IPS-20b (cell line): Measurements from ENCODE around the gene MGAT4C.

Experiments used
- H3K27ac ChIP-seq: one replicate; pipeline ENCODE4 v1.5.1; 2013; ENCODE audit warnings: low read length
- H3K27me3 ChIP-seq: 2 replicates; pipeline ENCODE4 v1.6.1; 2013; ENCODE audit warnings: mild to moderate bottlenecking, low read length, inconsistent platforms; ENCODE audit not compliant: insufficient read depth
- H3K36me3 ChIP-seq: 2 replicates; pipeline ENCODE4 v1.6.1; 2013; ENCODE audit warnings: low read depth, mild to moderate bottlenecking, inconsistent platforms, low read length, moderate library complexity; ENCODE audit not compliant: insufficient read depth
- H3K4me1 ChIP-seq: 2 replicates; pipeline ENCODE4 v1.6.1; 2013; ENCODE audit warnings: mild to moderate bottlenecking, control low read depth, inconsistent platforms, low read length, moderate library complexity; ENCODE audit not compliant: insufficient read depth
- H3K4me3 ChIP-seq: 2 replicates; pipeline ENCODE4 v1.5.1; 2013; ENCODE audit warnings: mild to moderate bottlenecking, low read length, inconsistent platforms
- H3K9ac ChIP-seq: 2 replicates; pipeline ENCODE4 v1.6.1; 2013; ENCODE audit warnings: low read depth, mild to moderate bottlenecking, inconsistent platforms, low read length, moderate library complexity
- H3K9me3 ChIP-seq: 2 replicates; pipeline ENCODE4 v1.6.1; 2013; ENCODE audit warnings: mild to moderate bottlenecking, low read depth, low read length, inconsistent platforms; ENCODE audit not compliant: insufficient read depth

The MGAT4C gene

DNA sequence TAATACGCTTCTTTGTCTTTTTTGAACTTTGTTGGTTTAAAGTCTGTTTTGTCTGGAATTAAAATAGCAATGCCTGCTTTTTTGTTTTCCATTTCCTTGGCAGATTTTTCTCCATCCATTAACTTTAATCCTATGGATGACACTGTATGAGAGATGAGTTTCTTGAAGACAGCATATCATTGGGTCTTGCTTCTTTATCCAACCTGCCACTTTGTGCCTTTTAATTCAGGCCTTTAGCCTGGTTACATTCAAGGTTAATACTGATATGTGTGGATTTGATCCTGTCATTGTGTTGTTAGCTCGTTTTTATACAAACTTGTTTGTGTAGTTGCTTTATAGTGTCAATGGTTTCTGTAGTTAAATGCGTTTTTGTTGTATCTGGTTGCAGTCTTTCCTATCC lies 214.1 kb downstream of the MGAT4C start:
- Histone ChIP-seq H3K27me3 (no peaks in the 10 kb centered on the region), H3K27ac (no peak overlapping the region), H3K4me3 (no peak overlapping the region), H3K36me3 (no peaks in the 10 kb centered on the region), H3K4me1 (no peaks in the 10 kb centered on the region), H3K9me3 (peaks cover 36% of the 10 kb centered on the region), H3K9ac (no peak overlapping the region)

DNA sequence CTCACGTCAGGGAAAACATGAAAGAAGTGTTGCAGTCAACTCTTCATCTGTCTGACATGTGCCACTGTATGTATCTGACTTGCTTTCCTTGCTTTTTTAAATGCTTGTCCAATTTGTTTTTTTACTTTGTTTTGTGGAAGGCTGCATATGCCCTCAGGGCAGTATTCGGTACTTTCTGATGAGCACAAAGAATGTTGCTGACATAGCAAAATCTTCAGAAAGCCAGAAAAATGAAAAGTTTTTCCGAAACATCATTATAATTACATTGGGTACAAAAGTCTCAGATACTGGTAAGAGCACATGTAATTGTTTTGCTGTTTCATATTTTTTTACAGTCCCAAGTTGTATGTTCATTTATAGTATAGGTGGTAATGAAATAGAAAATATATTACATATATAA lies 237.8 kb downstream of the MGAT4C start:
- no peaks in the 10 kb centered on the region for H3K9me3 ChIP-seq
- no peak overlapping the region for H3K27ac ChIP-seq
- H3K9ac ChIP-seq: no peak overlapping the region
- no peak overlapping the region for H3K4me3 ChIP-seq
- no peaks in the 10 kb centered on the region for H3K27me3 ChIP-seq
- H3K36me3 ChIP-seq: no peaks in the 10 kb centered on the region
- no peaks in the 10 kb centered on the region for H3K4me1 ChIP-seq

DNA sequence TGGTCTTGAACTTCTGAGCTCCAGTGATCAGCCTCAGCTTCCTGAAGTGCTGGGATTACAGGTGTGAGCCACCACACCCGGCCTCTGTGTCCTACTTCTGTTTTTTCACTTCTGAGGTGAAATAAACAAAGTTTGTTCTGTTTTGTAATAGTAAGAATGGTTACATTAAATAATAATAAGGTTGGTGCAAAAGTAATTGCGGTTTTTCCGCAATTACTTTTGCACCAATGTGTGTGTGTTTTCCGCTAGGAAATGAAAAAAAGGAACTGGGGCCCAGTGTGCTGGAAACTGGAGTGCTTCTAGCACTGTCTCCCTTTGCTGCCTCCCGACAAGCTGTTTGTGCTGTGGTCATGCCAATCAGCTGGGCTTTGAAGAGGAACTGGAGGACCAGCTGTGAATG lies 241.2 kb downstream of the MGAT4C start:
- Histone ChIP-seq H3K27ac (no peak overlapping the region), H3K27me3 (no peaks in the 10 kb centered on the region), H3K9ac (no peak overlapping the region), H3K4me1 (no peaks in the 10 kb centered on the region), H3K36me3 (no peaks in the 10 kb centered on the region), H3K4me3 (no peak overlapping the region), H3K9me3 (no peaks in the 10 kb centered on the region)

DNA sequence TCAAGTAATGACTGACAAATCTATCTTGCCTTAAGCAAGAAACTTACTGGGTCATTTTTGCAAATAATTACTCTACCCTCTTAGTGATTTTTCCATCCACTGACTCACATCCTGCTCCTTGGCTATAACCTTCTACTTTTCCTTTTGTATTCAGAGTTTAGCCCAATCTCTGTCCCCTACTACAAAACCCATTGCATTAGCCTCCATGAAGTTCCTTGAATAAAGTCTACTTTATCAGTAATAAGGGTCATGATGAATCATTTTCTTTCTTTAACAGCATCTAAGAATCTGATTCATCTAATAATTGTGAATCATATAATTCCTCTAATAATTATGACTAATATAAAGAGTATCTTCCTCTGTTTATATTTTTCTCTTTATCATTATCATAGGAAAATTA lies 249.5 kb downstream of the MGAT4C start:
- Histone ChIP-seq H3K36me3 (no peaks in the 10 kb centered on the region), H3K4me1 (no peaks in the 10 kb centered on the region), H3K9me3 (no peaks in the 10 kb centered on the region), H3K4me3 (no peak overlapping the region), H3K27ac (no peak overlapping the region), H3K9ac (no peak overlapping the region), H3K27me3 (no peaks in the 10 kb centered on the region)

DNA sequence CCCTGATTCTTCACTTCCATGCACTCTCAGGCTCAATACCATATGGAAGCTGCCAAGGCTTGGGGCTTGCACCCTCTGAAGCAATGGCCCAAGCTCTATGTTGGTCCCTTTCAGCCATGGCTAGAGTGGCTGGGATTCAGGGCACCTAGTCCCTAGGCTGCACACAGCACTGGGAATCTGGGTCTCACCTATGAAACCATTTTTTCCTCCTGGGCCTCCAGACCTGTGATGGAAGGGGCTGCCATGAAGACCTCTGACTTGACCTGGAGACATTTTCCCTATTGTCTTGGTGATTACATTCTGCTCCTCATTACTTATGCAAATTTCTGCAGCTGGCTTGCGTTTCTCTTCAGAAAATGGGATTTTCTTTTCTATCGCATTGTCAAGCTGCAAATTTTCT lies 258.1 kb downstream of the MGAT4C start:
- Histone ChIP-seq H3K36me3 (no peaks in the 10 kb centered on the region), H3K9me3 (peaks cover 44% of the 10 kb centered on the region), H3K4me3 (no peak overlapping the region), H3K9ac (no peak overlapping the region), H3K27me3 (no peaks in the 10 kb centered on the region), H3K4me1 (no peaks in the 10 kb centered on the region), H3K27ac (no peak overlapping the region)

DNA sequence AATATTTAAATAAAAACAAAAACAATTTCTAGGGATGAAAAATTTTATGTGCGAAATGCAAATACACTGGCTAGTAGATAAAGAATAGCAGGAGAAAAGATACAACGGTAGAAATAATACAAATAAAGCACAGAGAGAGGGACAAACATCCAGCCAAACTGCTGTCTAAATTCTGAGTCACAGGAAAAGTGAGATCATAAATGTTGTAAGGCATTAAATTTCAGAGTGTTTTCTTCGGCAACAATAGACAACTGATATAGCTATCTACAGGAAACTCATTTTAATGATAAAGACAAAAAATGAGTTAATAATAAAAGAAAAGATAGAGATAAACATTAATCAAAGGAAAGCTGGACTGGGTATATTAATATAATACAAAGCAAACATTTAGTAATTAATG lies 259.9 kb downstream of the MGAT4C start:
- H3K36me3 ChIP-seq: no peaks in the 10 kb centered on the region
- H3K27ac ChIP-seq: no peak overlapping the region
- no peak overlapping the region for H3K4me3 ChIP-seq
- no peaks in the 10 kb centered on the region for H3K27me3 ChIP-seq
- H3K9me3 ChIP-seq: peaks cover 56% of the 10 kb centered on the region
- H3K4me1 ChIP-seq: no peaks in the 10 kb centered on the region
- H3K9ac ChIP-seq: no peak overlapping the region

DNA sequence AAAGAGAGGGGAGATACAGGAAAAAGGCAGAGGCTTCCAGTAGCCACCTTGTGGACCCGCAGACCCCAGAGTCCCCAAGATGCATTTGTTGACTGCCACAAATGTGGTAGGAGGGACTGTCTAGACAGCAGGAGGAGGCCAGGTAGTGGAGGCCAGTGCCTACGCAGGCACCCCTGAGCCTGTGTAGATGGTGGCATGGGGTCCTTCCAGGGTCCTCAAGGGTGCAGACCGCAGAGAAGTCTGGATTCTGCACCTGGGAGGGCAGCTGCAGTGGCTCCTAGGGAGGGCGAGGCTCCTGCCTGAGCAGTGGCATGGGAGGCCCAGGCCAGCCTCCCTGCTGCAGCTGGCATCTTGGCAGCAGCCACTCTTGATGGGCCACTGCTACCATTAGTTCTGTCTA lies 262.4 kb downstream of the MGAT4C start:
- Histone ChIP-seq H3K9me3 (peaks cover 47% of the 10 kb centered on the region), H3K36me3 (no peaks in the 10 kb centered on the region), H3K4me3 (no peak overlapping the region), H3K27me3 (no peaks in the 10 kb centered on the region), H3K9ac (no peak overlapping the region), H3K4me1 (no peaks in the 10 kb centered on the region), H3K27ac (no peak overlapping the region)

DNA sequence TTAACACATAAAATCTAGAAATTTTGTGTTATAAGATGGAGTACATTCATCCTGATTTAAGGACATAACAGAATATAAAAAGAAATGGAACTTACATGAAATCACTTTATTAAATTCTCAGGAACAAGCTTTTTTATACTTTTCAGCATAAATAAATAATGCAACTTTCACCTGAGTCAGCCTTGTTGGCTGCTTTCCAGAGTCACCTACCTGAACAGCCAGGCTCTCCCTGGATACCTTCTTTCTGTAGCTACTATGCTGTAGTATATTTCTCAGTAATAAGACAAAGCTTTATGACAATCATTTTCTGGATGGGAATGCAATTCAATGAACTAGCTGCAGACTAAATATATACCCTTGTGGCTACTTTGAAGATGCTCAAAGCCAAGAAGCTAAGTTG lies 270.2 kb downstream of the MGAT4C start:
- no peak overlapping the region for H3K9ac ChIP-seq
- no peak overlapping the region for H3K27ac ChIP-seq
- no peaks in the 10 kb centered on the region for H3K4me1 ChIP-seq
- no peak overlapping the region for H3K4me3 ChIP-seq
- H3K9me3 ChIP-seq: no peaks in the 10 kb centered on the region
- H3K27me3 ChIP-seq: no peaks in the 10 kb centered on the region
- H3K36me3 ChIP-seq: no peaks in the 10 kb centered on the region

DNA sequence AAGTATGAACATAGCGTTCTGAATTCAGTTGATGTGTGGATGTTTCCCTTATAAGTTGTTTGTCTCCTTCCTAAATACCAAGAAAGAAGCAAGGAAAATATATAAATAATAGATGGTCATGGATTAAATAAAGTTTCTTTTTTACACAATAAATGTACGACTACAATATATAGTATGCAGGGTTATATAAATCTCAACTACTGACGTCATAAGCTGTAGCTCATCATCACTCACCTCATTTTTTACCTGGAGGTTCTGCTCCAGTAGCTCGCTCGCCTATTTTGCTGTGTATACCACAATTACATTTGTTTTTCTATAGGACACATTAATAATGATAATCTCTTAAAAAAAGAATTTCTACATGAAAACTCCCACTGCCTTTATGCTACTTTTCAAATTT lies 272.6 kb downstream of the MGAT4C start:
- Histone ChIP-seq H3K9me3 (no peaks in the 10 kb centered on the region), H3K27ac (no peak overlapping the region), H3K27me3 (no peaks in the 10 kb centered on the region), H3K9ac (no peak overlapping the region), H3K36me3 (no peaks in the 10 kb centered on the region), H3K4me3 (no peak overlapping the region), H3K4me1 (no peaks in the 10 kb centered on the region)

DNA sequence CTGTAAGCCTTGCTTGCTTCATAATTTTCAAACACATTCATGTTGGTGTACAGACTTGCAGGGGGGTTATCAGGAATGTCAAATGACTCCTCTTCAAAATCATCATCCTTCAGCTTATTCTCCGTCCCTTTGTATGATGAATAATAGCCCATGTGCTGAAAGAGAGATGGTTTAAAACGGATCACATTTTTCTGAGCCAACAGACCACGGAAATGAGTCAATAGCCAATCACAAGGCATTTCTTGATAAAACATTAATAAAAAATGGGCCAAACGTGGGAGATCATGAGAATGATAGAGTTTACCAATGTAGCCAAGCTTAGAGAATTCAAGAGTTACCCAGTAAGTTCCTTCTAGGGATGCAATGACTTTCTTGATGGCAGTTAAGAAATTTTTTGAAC lies 276.6 kb downstream of the MGAT4C start:
- no peaks in the 10 kb centered on the region for H3K27me3 ChIP-seq
- H3K4me1 ChIP-seq: no peaks in the 10 kb centered on the region
- H3K9me3 ChIP-seq: no peaks in the 10 kb centered on the region
- H3K9ac ChIP-seq: no peak overlapping the region
- H3K36me3 ChIP-seq: no peaks in the 10 kb centered on the region
- no peak overlapping the region for H3K27ac ChIP-seq
- H3K4me3 ChIP-seq: no peak overlapping the region

DNA sequence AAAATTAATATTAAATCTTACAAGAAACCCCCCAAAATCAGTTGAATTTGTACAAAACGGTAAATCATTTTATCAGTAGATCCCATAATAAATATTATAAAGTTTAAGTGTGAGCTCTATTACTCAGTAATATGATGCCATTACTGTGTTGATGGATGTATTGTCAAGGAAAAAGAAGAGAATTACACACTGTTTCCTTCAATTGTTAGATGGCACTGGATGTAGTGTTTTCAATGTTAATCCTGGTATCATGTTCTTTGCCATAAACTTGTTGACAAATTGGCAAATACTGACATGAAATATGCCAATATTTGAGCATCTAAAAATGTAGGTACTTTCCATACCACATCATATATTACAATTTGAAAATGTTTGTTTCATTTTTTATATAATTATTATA lies 280.5 kb downstream of the MGAT4C start:
- H3K9me3 ChIP-seq: no peaks in the 10 kb centered on the region
- no peaks in the 10 kb centered on the region for H3K4me1 ChIP-seq
- no peak overlapping the region for H3K9ac ChIP-seq
- no peaks in the 10 kb centered on the region for H3K36me3 ChIP-seq
- no peaks in the 10 kb centered on the region for H3K27me3 ChIP-seq
- no peak overlapping the region for H3K27ac ChIP-seq
- no peak overlapping the region for H3K4me3 ChIP-seq

DNA sequence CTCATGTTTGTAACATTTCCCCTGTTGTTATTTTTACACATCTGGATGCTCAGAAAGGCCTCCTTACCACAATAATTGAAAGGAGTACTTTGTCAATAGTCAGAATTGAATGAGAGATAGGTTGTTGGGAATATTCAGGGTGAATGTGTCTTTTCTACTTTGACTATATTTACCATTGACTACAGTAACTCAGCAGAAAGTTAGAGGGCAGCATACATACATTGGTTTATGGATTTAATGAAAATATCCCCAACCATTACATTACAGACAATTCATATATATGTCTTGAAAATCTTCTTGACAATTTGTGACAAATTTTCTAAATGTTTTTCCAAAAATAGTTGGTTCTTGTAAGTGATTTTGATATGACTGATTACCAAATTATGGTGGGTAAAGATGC lies 284.4 kb downstream of the MGAT4C start:
- Histone ChIP-seq H3K9ac (no peak overlapping the region), H3K4me3 (no peak overlapping the region), H3K27ac (no peak overlapping the region), H3K4me1 (no peaks in the 10 kb centered on the region), H3K9me3 (no peaks in the 10 kb centered on the region), H3K36me3 (no peaks in the 10 kb centered on the region), H3K27me3 (no peaks in the 10 kb centered on the region)

DNA sequence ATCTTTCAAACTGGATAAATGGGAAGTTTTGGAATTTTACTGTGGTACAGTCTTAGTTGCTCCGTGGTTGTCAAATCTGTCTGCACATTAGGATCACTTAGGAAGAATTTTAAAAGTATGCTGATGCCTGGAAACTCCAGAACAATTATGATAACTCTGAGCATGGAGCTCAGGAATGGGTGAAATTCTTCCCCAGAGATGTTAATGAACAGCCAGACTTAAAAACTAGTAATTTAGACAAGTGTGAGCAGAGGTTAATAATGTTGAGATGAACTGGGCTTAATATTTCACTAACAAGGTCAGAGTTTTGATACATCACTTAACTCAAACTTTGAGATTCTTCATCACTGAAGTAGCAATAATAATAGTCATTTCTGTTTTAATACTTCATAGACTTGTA lies 287.6 kb downstream of the MGAT4C start:
- H3K4me1 ChIP-seq: no peaks in the 10 kb centered on the region
- H3K9ac ChIP-seq: no peak overlapping the region
- H3K27ac ChIP-seq: no peak overlapping the region
- H3K27me3 ChIP-seq: no peaks in the 10 kb centered on the region
- H3K9me3 ChIP-seq: no peaks in the 10 kb centered on the region
- H3K36me3 ChIP-seq: no peaks in the 10 kb centered on the region
- H3K4me3 ChIP-seq: no peak overlapping the region
